OCI-LY3 (cell line): Measurements from ENCODE around the gene IL1RL2.

Experiments used
- H2AFZ ChIP-seq: fragments of 200-600, 300-600 bp; shearing (Covaris generic); 2 replicates; pipeline ENCODE4 v1.6.0; 2014; ENCODE audit warnings: antibody characterized with exemption, low read depth, low read length
- H3K27ac ChIP-seq: fragments of 200-600, 300-600 bp; sonication (generic); 2 replicates; pipeline ENCODE4 v1.5.1; 2014; ENCODE audit warnings: mild to moderate bottlenecking, low read length, moderate library complexity, mixed read lengths
- H3K27me3 ChIP-seq: fragments of 200-600, 300-600 bp; sonication (generic); 2 replicates; pipeline ENCODE4 v1.6.1; 2014; ENCODE audit warnings: low read depth, low read length, mixed read lengths
- H3K36me3 ChIP-seq: fragments of 200-600, 300-600 bp; sonication (generic); replicated peaks from 2 replicates; pipeline ENCODE3; 2014; ENCODE audit warnings: low read depth, low read length, mixed read lengths
- H3K4me1 ChIP-seq: fragments of 300-600, 200-600 bp; sonication (generic); 2 replicates; pipeline ENCODE4 v1.6.1; 2014; ENCODE audit warnings: low read length, mixed read lengths
- H3K4me2 ChIP-seq: fragments of 200-600, 300-600 bp; sonication (generic); 2 replicates; pipeline ENCODE4 v1.6.1; 2014; ENCODE audit warnings: low read length, mixed read lengths
- H3K4me3 ChIP-seq: fragments of 300-600, 200-600 bp; sonication (generic); 2 replicates; pipeline ENCODE4 v1.5.1; 2014; ENCODE audit warnings: antibody characterized with exemption, mild to moderate bottlenecking, low read length, moderate library complexity
- H3K79me2 ChIP-seq: fragments of 300-600, 200-600 bp; shearing (Covaris generic); 2 replicates; pipeline ENCODE4 v1.6.1; 2014; ENCODE audit warnings: mild to moderate bottlenecking, low read length, mixed read lengths
- H3K9ac ChIP-seq: fragments of 300-600, 200-600 bp; shearing (Covaris generic); 2 replicates; pipeline ENCODE4 v1.6.0; 2014; ENCODE audit warnings: mild to moderate bottlenecking, low read length, moderate library complexity
- H3K9me3 ChIP-seq: fragments of 200-600, 300-600 bp; shearing (Covaris generic); 2 replicates; pipeline ENCODE4 v1.6.1; 2014; ENCODE audit warnings: low read length, mixed read lengths; ENCODE audit not compliant: insufficient read depth
- H4K20me1 ChIP-seq: fragments of 200-600, 300-600 bp; sonication (generic); 2 replicates; pipeline ENCODE4 v1.6.1; 2016; ENCODE audit warnings: low read length, mixed read lengths; ENCODE audit not compliant: insufficient read depth
- EZH2phosphoT487 ChIP-seq: fragments of 200-600 bp; shearing (Covaris generic); IDR thresholded peaks from 2 replicates; pipeline ENCODE4 v1.6.1; 2018; ENCODE audit warnings: antibody characterized with exemption, mixed run types, low read depth
- TF ChIP-seq, protein P1 (sequence below): fragments of 200-600, 300-600 bp; sonication (generic); IDR thresholded peaks from 2 replicates; pipeline ENCODE4 v1.5.1; 2014; ENCODE audit warnings: antibody characterized with exemption, low read length, low read depth

The IL1RL2 gene

DNA sequence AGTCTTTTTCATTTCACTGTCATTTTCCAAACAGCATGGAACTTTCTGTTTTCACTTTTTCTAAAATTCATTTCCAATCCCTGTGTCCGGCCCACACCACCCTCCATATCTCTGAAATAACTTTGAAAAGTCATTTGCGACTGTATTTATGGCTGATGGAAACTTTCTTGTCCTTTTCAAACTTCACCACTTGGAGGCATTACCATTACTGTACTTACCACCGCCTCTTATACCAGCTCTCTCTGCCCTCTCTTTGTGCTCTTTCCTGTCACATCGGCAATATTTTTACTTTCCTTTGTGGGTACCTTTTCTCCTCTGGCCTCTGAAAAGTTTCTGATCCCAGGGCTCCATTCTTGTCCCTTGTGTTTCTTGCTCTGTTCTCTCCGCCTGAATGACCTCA lies 85.0 kb downstream of the IL1RL2 start:
- Histone ChIP-seq H3K4me2 (peak overlapping the region; percentile 66), H2AFZ (peak overlapping the region; percentile 72), H3K4me1 (peaks cover 9% of the 10 kb centered on the region; the same call in 1 of the 2 replicates), H3K27ac (no peak overlapping the region), H3K36me3 (no peaks in the 10 kb centered on the region), H4K20me1 (no peaks in the 10 kb centered on the region), H3K79me2 (no peaks in the 10 kb centered on the region), H3K9me3 (no peaks in the 10 kb centered on the region), H3K9ac (no peak overlapping the region), H3K4me3 (peak overlapping the region; percentile 52), H3K27me3 (peaks cover 15% of the 10 kb centered on the region)
- TF ChIP-seq, protein P1, sequence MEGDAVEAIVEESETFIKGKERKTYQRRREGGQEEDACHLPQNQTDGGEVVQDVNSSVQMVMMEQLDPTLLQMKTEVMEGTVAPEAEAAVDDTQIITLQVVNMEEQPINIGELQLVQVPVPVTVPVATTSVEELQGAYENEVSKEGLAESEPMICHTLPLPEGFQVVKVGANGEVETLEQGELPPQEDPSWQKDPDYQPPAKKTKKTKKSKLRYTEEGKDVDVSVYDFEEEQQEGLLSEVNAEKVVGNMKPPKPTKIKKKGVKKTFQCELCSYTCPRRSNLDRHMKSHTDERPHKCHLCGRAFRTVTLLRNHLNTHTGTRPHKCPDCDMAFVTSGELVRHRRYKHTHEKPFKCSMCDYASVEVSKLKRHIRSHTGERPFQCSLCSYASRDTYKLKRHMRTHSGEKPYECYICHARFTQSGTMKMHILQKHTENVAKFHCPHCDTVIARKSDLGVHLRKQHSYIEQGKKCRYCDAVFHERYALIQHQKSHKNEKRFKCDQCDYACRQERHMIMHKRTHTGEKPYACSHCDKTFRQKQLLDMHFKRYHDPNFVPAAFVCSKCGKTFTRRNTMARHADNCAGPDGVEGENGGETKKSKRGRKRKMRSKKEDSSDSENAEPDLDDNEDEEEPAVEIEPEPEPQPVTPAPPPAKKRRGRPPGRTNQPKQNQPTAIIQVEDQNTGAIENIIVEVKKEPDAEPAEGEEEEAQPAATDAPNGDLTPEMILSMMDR: peak; percentile 48
- TF ChIP-seq EZH2phosphoT487: no peak

DNA sequence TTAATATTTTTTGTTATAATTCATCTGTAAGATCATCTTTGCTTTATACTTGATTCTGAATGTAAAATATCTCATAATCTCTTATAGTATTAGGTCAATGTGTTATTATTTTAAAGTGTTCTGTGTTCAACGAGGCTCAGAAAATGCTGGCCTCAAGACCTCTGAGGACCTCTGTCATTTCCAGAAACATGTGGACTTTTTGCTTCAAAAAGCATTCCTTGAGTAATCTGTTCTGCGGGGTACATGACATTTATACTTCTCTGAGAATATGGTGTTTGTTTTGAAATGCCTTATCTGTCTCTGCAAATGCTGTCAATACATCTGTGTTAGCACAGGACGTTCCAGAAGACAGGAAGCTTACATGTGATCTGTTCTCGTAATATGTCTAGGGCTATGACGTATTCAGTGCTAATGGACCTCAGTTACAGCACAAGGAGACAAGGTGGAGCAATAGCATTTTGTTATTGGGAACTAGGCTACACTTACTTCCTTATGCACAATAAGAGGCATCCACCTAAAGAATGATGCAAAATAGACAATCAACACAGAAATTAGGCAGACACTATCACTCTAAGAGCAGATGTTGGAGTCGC lies 86.9 kb downstream of the IL1RL2 start:
- TF ChIP-seq, protein P1: no peak
- no peak for TF ChIP-seq EZH2phosphoT487
- Histone ChIP-seq H3K27ac (no peak overlapping the region), H3K27me3 (peaks cover 15% of the 10 kb centered on the region), H3K4me2 (no peak overlapping the region), H3K36me3 (no peaks in the 10 kb centered on the region), H3K79me2 (no peaks in the 10 kb centered on the region), H3K4me3 (no peak overlapping the region), H4K20me1 (no peaks in the 10 kb centered on the region), H3K9ac (no peak overlapping the region), H3K4me1 (peaks cover 9% of the 10 kb centered on the region; the same call in 1 of the 2 replicates), H2AFZ (no peak overlapping the region), H3K9me3 (no peaks in the 10 kb centered on the region)

DNA sequence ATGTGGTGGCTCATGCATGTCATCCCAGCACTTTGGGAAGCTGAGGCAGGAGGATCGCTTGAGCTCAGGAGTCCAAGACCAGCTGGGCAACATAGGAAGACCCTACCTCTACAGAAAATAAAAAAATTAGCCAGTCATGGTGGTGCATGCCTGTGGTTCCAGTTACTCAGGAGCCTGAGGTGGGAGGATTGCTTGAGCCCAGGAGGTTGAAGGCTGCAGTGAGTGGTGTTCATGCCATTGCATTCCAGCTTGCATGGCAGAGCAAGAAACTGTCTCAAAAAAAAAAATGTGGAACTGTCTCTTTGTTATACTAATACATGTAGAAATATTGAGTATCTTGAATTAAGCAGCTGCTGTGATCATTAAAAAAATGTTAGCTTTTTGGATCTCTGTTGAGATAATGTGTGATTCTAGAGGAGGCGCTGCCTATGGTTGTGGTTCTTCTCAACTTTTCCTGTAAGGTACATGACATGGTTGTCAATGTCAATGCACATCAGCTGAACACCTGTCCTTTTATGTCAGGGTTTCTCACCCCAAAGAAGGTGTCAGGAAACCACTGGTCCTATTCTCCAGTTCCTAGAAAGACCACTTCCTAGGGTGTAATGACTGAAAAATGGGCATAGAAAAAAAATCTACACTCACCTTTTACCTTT lies 89.9 kb downstream of the IL1RL2 start:
- H3K4me2 ChIP-seq: no peak overlapping the region
- 0 out of 2 replicates have a peak, but pooled peaks cover 1% of the 10 kb centered on the region for H3K4me1 ChIP-seq
- H3K4me3 ChIP-seq: no peak overlapping the region
- TF ChIP-seq, protein P1: no peak
- TF ChIP-seq EZH2phosphoT487: no peak
- H3K27me3 ChIP-seq: peaks cover 9% of the 10 kb centered on the region; the same call in 1 of the 2 replicates
- H3K36me3 ChIP-seq: no peaks in the 10 kb centered on the region
- H3K27ac ChIP-seq: no peak overlapping the region
- no peaks in the 10 kb centered on the region for H3K9me3 ChIP-seq
- H4K20me1 ChIP-seq: no peaks in the 10 kb centered on the region
- no peak overlapping the region for H3K9ac ChIP-seq
- H2AFZ ChIP-seq: no peak overlapping the region
- H3K79me2 ChIP-seq: no peaks in the 10 kb centered on the region

DNA sequence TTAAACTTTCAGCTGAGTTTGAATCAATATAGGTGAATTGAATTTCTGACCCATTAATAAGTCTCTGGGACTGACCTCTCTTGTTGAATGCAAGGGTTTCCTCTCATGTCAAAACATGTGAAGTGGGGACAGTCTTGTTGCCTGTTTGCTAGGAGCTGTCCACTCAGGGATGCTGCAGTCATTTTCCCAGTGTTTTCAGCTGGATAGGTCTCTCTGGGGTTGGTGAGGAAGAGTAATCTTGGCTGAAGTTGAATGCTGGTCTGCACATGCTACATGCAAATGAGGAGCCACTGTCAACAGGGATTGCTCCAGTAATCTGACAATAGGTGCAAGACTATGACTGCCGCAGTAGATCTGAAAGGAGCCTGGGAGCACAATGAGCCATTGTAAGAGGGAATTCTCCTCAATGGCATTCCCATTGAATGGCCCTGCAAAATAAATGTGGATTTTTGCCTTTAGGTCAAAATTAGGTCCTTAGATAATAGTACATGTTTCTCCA lies 90.4 kb downstream of the IL1RL2 start:
- Histone ChIP-seq H3K4me1 (no peaks in the 10 kb centered on the region), H3K36me3 (no peaks in the 10 kb centered on the region), H3K9me3 (no peaks in the 10 kb centered on the region), H3K27ac (no peak overlapping the region), H3K4me3 (no peak overlapping the region), H3K4me2 (no peak overlapping the region), H3K27me3 (peaks cover 12% of the 10 kb centered on the region; the same call in 1 of the 2 replicates), H3K79me2 (no peaks in the 10 kb centered on the region), H3K9ac (no peak overlapping the region), H4K20me1 (no peaks in the 10 kb centered on the region), H2AFZ (no peak overlapping the region)
- TF ChIP-seq EZH2phosphoT487: no peak
- TF ChIP-seq, protein P1: no peak
